MM.1S (cell line): ENCODE measurements around the gene FANCG.

Experiments
- CTCF ChIP-seq: fragments of 300-600 bp; sonication (generic); IDR thresholded peaks from 2 replicates; pipeline ENCODE4 v1.5.1; 2016; ENCODE audit warnings: antibody characterized with exemption, low read length, mixed read lengths
- EZH2 ChIP-seq: fragments of 300-600 bp; sonication (generic); optimal IDR thresholded peaks from 2 replicates; pipeline ENCODE3; 2017; ENCODE audit warnings: low read depth, mild to moderate bottlenecking, antibody characterized with exemption, low read length, mixed read lengths
- EZH2phosphoT487 ChIP-seq: fragments of 300-600 bp; sonication (generic); IDR thresholded peaks from 2 replicates; pipeline ENCODE4 v1.6.1; 2018; ENCODE audit warnings: antibody characterized with exemption, low read length

GRCh38 chr9:35075358-35075757, 4.4 kb downstream of the FANCG start:
- no peak for TF ChIP-seq CTCF
- TF ChIP-seq EZH2 = no peak
- no peak for TF ChIP-seq EZH2phosphoT487
